Amniotic stem cell (primary cell): ENCODE measurements around the gene ALDH1A3.
A peak's percentile ranks its signal among the peaks of the same experiment; 100 is the strongest.

Source experiments
- DNase-seq: peaks from one replicate; lab custom pipeline; 2025; lab: John Stamatoyannopoulos, UW

The ALDH1A3 gene

DNA sequence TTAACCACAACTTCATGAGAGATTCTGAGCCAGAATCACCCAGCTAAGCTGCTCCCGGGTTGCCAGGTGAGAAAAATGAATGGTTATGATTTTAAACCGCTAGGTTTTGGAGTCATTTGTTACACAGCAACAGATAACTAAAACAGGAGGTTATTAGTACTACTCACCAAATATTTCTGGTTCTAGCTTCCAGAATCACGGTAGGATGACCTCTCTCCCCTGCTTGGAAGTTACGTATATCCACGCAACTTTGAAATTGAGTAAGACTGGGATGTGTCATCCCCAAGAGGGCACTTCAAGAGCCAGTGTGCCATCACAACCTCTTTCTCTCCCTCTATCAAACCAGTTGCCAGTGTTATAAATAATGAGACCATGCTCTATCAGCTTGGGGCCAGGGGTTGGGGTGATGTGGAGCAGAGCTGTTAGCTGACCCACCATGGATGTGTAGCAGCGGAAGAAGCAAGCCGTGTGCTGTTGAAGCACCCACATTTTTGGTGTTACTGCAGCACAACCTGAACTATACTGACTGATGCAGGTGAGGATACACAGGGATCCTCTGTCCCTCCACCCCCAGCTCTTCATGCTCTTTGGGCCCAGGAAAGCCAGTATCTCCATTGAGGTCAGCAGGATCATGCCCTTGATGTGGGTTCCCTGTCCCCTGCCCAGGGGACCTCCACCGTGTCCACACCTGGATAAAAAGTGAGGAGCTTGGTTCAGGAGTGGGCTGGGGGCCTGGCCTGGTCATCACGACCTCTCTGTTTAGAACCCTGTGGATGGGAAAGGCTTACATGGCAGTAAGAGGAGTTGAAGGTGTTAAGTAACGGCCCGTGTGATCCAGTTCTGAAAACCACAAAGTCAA is 19.4 kb upstream of the ALDH1A3 start:
- no peak for DNase-seq

GRCh38 chr15:100860829-100861510 is 18.7 kb upstream of the ALDH1A3 start:
- DNase-seq = no peak

DNA sequence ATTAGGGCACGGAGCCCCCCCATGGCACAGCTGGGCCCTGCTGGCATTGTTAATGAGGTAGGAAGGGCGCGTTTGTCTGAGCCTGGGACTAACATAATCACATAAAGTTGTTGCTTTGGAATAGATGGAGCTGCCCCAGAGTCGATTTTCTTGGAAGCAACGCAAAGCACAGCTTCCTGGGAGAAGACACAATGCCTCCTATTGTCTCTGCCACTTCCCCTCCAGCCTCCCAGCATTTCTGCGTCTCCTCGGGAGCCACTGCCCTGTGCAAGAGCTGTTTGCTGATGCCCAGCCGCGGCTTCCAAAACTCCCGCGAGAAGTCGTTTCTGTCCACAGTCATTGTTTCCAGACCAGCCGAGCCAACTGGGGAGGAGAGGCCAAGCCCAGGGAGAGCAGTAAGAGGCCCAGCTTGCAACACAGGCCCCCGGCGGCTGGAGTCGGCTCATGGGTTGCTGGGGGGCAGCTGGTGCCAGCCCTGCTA is 18.1 kb upstream of the ALDH1A3 start:
- no peak for DNase-seq

- no peak for DNase-seq
Observed at GRCh38 chr15:100862162-100862561, 17.5 kb upstream of the ALDH1A3 start.

DNA sequence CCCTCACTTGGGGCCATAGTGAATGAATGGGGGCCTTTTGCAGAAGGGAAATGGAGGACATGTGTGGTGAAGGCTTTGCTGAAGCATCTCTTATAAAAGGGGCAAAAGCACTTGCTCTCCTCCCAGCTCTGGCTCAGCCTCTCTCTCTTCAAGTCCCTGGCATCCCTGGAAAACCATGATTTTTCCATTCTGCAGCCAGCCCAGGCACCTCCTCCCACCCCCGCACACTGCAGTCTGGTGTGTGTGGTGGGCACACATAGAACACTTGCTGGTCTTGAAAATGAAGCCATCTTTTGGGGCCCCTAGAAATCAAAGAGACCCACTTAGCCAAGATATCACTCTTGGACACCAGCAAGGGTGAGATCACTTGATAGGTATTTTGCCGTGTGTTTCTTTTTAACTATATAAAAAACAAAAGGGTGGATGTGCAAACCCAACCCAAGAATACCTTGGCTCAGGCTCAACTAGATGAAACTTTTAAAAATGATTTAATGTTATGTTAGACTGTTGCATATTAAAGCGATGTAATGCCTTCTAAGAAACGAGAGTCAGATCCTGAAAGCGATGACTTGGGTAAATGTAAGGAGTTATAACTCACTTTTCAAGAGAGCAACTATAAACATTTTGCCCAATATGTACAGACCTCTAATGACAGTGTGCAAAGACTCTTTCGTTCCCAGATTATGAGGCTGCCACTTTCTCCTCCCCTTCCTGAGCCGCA is 16.4 kb upstream of the ALDH1A3 start:
- DNase-seq = no peak

DNA sequence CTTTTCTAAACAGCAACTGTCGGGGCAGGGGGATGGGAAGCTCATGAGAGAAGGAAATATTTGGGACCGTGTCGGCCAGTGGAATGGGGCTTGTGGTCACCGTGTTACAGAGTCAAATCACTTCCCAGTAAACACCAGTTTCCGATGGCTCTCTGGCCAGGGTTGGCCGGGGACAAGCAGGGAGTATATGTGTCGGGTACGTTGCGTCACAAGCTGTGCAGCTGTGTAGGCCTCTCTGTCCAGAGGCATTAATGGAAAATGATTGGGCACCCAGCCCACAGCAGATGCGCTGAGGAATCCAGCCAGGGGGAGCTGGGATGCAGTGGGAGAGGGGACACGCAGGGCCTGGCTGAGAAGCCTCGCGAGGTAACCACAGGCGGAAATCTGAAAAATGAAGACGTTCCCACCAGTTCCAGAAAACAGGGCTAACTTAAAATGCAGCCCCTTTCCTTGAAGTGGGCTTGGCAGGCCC is 15.8 kb upstream of the ALDH1A3 start:
- no peak for DNase-seq

- DNase-seq = no peak
Observed at GRCh38 chr15:100866386-100867330, 13.0 kb upstream of the ALDH1A3 start.

DNA sequence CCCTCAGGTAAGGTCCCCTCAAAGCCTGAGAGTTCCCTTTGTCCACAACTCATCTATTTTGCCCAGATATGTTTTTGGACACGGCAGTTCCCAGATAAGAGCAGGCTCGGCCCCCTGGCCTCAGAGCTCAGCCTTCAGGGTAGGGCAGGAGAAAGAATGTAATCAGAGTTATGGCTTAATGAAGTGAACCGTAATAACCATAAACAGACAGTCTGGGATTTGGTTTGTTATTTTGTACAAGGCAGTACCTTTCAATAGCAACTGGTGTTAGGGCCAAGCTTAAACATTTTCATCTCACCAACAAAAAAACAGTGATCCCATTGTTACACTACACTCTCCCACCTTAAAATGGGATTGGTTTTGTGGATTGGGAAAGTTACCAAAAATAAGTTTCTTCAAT is 12.2 kb upstream of the ALDH1A3 start:
- DNase-seq = no peak

- no peak for DNase-seq
Observed at GRCh38 chr15:100869151-100869999, 10.3 kb upstream of the ALDH1A3 start.

DNA sequence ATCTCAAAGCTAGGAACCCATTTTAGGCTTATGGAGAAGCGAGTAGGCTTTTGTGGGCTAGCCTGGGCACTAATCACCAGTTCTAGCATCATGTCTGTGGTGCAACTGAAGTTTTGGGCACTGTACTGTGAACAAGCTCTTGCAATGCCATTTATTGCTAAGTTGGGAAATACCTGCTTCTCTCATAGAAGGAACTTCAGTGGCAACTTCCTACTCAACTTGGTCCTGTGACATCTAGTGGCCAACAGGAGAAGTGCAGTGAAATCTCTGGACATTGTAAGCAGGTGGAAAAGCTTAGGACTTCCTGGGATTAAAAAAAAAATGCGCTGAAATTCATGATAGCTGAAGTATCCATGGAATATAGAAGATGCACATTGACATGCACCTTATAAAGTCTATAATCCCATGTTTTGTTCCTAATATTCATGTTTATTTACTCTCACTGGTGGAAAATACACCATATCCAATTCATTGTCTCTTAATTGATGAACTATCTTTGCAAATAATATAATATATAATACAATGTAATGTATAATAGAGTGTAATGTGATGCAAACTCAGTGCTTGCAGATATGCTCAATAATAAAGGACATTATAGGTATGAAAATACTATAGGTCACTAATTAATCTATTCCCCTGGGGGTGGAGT is 6.5 kb upstream of the ALDH1A3 start:
- peak; percentile 28 for DNase-seq

- DNase-seq = no peak
Observed at GRCh38 chr15:100875495-100875894, 4.1 kb upstream of the ALDH1A3 start.

- no peak for DNase-seq
Observed at GRCh38 chr15:100875976-100876375, 3.7 kb upstream of the ALDH1A3 start.

- DNase-seq = no peak
Observed at GRCh38 chr15:100877551-100877950, 2.1 kb upstream of the ALDH1A3 start.

GRCh38 chr15:100878130-100878529 is 1.5 kb upstream of the ALDH1A3 start:
- DNase-seq = no peak

DNA sequence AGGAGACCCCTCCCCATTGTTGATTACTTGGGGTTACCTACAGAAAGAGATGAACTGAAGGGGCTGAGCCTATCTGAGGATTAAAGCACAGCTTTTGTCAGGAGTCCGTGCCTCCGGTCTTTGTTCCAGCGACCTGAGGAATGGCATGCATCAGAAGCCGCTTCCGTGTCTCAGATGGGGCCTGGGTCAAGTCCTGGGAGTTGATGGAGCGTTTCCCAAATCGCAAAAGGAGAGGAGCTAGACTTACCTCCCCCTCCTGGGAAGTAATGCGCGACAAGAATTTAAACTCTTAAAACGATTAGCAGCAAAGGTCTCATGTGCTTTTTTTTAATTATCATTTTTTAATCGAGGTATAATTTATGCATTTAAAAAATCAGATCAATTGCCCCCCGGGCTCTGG is 983 bp upstream of the ALDH1A3 start:
- DNase-seq = no peak

GRCh38 chr15:100879061-100879463 is 569 bp upstream of the ALDH1A3 start:
- no peak for DNase-seq

DNA sequence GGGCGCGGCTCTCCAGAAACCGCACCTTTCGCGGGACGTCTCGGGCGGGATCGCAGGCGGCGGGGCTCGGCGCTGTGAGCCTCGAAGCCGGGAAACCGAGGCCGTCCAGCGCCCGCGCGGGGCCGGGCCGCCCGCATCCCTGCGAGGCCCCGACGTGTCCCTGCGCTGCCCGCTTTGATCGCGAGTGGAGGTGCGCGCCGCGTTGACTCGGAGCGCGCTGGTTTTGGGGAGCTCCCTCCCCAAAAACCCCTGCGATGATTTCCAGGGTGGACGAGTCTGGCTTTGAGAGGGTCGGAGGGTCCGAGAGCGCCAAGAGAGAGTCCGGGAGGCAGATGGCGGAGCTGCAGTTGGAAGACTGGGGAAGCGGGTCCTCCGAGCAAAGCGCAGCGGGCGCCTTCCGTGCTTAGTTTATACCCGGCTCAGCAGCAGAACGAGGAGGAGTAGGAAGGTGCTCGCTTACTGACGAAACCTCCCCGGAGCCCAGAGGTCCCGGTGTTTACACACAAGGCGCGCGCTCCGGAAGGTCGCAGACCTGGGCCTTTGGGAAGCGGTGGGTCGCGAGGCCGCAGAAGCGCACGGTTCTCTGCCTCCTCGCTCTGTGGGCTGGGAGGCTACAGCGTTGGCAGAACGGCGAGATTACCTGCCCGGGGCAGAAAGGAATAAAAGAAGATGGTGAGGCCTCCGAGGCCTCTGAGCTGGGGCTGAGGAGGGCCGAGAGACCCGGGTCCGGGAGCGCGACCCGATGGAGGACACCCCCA is 687 bp downstream of the ALDH1A3 start:
- no peak for DNase-seq

DNA sequence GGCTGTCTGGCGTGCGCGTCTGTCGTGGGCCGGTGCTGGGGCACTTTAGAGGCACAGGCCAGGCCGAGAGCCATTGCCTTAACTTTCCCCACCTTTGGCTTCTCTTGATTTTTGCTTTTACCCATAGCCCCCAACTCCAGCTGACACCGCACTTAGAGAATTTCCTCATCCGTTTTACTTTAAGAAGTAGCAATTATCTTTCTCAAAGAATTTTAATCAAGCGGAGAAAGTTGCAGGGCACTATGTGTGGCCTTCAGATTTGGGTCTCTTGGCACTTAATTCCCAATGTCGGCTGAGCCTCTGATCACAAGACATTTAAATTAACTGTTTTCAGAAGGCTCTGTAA is 1.2 kb downstream of the ALDH1A3 start:
- no peak for DNase-seq
